Stimulated activated CD4-positive, alpha-beta T cell treated with anti-CD3 and anti-CD28 coated beads, Interleukin-1b, Interleukin-23, amount 100 ng/mL, for 48 hours (primary cell): ENCODE measurements around the gene TMEM19.

Experiments
- DNase-seq: peaks from one replicate; pipeline ENCODE4 v3.0.0-alpha.2; 2020

Gene TMEM19

DNA sequence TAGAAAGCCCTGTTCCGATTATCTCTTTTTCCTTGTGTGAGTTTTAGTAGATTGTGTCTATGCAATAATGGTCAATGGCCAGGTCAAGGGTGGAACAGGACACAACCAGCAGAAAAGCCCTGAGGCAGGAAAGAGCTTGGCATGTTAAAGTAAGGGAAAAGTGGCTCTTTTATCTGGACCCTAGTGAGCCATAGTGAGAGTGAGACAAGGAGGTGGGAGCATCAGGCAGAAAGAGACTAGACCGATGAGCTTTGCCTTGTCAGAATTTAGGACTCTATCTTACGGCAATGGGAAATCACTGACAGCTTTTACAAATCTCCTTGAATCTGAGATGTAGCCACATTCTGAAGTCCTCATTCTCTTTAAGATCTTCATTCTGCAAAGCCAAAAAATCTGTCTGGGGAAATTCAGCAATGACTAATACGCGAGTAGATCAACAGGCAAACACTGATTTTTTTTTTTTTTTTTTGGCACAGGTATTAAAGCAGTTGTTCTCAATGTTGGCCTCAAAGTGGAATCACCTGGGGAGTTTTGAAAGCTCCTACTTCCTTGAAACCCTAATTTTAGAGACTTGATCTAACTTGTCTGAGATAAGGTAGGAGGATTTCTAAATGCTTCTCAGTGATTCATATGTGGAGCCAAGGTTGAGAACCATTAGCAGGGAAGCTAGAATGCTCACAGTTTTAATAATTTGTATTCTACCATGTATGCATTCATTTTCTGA, 33.9 kb downstream of the TMEM19 start:
- DNase-seq = no peak

DNA sequence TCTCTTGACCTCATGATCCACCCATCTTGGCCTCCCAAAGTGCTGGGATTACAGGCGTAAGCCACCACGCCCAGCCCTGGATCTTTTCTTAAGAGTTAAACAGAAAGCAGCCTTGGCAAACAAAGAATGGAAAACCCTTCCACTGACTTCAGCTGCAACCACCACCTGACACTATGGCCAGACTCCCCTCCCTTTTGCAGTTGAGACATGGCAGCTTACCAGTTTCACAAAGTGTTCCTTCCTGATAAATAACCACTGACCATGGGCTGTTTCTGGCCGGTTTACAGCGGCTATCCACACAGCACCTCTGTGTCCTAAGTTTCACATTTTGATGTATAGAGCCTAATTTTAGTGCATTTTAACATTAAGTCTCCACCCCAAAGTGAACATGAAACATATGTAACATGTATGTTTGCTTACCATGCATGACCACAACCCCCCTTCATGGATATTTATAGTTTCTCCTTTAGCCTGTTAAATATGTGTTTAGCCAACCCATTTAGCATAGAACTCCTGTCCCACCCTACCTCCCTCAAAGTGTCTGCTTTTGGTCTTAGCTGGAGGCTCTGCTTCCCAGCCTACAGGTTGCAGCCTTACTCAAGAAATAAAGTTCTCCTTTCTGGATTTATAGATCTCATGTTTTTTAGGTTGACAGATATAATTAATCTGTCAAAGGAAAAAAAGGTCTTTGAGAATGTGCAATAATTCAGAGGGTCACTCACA, 36.1 kb downstream of the TMEM19 start:
- DNase-seq = no peak

DNA sequence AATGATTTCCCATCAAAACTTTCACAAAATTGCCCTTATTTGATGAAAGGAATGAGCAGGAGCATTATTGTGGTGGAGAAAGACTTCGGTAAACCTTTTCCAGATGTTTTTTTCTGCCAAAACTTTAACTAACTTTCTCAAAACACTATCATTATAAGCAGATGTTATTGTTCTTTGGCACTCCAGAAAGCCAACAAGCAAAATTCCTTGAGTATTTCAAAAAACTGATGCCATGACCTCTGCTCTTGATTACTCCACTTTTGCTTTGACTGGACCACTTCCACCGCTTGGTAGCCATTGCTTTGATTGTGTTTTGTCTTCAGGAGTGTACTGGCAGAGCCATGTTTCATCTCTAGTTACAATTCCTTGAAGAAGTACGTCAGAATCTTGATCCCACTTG, 39.1 kb downstream of the TMEM19 start:
- DNase-seq = no peak

DNA sequence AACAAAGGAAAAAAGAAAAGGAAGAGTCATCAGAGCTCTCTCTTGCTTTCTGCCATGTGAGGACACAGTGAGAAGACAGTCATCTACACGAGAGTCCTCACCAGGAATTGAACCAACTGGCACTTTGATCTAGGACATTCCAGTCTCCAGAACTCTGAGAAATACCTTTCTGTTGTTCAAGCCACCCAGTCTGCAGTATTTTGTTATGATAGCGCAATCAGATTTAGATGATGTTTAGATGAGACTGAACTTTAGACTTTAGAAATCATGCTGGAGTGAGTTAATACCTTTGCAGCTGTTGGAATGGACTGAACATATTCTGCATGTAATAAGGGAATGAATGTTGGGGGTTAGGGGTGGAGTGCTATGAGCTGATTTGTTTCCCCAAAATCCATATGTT, 40.7 kb downstream of the TMEM19 start:
- DNase-seq = no peak

- DNase-seq = peak; percentile 10
Measured at GRCh38 chr12:71727958-71728357, 42.1 kb downstream of the TMEM19 start.

- no peak for DNase-seq
Measured at GRCh38 chr12:71730936-71731335, 45.1 kb downstream of the TMEM19 start.

DNA sequence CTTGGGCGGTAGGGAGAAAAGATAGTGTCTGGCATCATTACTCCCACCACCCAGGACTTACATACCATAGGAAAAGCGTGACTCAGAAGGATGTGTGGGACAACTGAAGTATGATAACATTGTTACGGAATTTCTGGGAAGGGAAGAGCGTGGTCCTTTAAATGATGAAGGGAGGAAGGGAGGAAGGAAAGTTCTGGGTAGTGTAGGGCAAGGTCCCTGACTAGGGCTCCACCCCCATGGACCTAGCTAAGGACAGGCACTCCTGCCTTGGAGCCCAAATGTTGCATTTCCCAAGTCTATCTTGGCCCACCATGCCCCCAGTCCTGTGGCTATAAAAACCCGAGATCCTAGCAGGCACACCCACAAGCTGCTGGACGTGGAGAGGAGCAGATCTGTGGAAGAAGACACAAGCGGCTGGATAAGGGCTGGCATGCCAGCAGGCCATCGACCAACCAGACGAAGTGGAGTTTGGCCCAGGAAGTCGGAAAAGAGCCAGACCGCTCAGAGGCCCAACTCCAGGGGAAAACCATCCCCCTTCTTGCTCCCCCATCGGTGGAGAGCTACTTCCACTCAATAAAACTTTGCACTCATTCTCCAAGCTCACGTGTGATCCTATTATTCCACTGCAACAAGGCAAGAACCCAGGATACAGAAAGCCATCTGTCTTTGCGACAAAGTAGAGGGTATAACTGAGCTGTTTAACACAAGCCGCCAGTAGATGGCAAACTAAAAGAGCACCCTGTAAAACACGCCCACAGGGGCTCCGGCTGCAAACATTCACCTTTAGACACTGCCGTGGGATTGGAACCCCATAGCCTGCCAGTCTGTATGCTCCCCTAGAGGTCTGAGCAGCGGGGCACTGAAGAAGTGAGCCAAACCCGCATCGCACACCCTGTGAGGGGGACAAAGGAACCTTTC, 45.8 kb downstream of the TMEM19 start:
- DNase-seq = no peak

DNA sequence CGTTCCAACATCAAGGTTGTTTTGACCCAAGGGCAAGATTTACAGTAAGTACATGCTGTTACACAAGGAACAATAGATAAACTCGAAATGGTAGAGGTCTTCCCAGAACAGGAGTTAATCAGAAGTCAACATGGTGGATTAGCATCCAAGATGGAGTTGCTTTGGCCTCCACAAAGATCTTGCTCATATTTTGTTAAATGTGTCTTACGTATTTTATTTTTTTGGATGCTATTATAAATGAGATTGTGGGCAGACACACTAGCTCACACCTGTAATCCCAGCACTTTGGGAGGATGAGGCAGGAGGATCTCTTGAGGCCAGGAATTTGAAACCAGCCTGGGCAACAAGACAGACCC, 46.5 kb downstream of the TMEM19 start:
- DNase-seq = no peak

GRCh38 chr12:71737197-71737596, 51.3 kb downstream of the TMEM19 start:
- DNase-seq = no peak

GRCh38 chr12:71742998-71743397, 57.1 kb downstream of the TMEM19 start:
- no peak for DNase-seq

- DNase-seq = no peak
Measured at GRCh38 chr12:71744522-71745300, 58.8 kb downstream of the TMEM19 start.

GRCh38 chr12:71746974-71747611, 61.2 kb downstream of the TMEM19 start:
- peak; percentile 35 for DNase-seq

DNA sequence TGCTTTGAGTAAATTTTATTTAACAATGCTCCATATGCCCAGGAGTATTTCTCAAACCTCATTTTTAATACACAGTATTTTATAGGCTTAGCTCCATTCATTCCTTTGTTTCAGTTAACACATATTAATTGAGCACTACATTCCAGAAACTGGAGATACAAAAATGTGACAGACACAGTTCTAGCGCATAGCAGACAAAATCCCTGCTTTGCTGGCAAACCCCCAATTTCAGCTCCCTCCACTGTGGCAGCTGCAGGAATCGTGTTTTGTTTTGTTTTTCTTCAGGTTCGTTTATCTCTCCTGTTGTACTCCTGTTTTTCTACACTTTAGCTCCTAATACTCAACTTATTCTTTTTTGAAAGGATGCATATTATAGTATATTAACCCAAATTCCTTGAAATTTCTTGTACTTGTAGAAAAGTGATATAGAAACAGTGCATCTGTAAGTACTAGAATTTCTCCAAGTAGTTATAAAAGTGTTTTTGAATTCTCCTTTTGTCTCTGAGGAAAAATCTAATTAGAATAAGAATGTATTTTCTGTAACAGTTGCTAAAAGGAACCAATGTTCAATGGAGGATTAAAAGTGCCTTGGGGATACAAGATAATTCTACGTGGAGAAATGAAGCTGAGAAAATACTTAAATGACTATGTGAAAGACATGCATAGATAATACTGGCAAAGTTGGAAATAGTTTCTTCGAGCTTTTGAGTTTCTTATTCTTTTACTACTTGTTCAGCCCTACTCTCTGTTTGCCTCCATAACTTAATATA, 62.4 kb downstream of the TMEM19 start:
- no peak for DNase-seq

DNA sequence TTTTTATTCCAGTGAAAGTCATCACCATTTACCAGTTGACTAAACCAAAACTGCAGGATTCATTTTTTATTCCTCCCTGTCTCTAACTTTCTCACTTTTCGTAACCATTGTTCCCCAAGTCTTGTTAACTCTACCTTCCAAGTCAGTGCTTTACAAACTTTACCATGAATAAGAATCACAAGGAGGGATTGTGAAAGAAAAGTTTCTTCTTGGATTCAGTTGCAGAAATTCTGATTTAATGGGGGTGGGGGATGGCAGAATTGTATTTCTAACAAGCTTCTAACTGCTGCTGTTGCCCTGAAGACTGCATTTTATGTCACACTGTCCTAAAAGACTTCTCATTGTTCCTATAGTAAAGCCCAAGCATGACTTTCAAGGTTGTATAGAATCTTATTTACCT, 63.8 kb downstream of the TMEM19 start:
- DNase-seq = no peak

GRCh38 chr12:71752891-71753290, 67.0 kb downstream of the TMEM19 start:
- no peak for DNase-seq
